B cell (primary cell): ENCODE results near the gene OLFML2B. TPM values are rescaled to one million over a fixed set of nuclear protein-coding genes. Genes with fewer than 3 reads are reported as not detected.

Source experiments
- ATAC-seq: fragments of 200-7000 bp; cut with Tn5 transposase; one replicate; pipeline ENCODE4 v1.10.0; 2021; ENCODE audit warnings: low read depth, mild to moderate bottlenecking, moderate number of reproducible peaks, moderate library complexity
- CTCF ChIA-PET: fragments of 350-600 bp; sonication (Branson Sonifier 250); formaldehyde crosslinking; loops from one replicate; lab custom pipeline; 2021; ENCODE audit warnings: antibody characterized with exemption, inconsistent platforms; lab: Charles Lee
- POLR2A ChIA-PET: fragments of 350-600 bp; sonication (Branson Sonifier 250); formaldehyde crosslinking; loops from one replicate; lab custom pipeline; 2021; ENCODE audit warnings: antibody characterized with exemption; lab: Charles Lee
- DNase-seq: peaks from one replicate; pipeline ENCODE4 v3.0.0; 2013
- H2AFZ ChIP-seq: 2 replicates; pipeline ENCODE4 v1.6.1; 2012; ENCODE audit warnings: mild to moderate bottlenecking, low read depth, low read length; ENCODE audit not compliant: insufficient read depth, poor library complexity, severe bottlenecking
- H3K27ac ChIP-seq, 2 donors: 1 replicate in 1 of 2; 2 replicates in 1 of 2; pipeline ENCODE4 v1.5.1; 2012 to 2013; ENCODE audit warnings: low read length in 2 of 2, mild to moderate bottlenecking in 2 of 2, moderate library complexity in 1 of 2
- H3K27me3 ChIP-seq, 4 experiments: fragments of 200-600 bp in 1 of 4; sonication (generic) in 1 of 4; replicated peaks in 1 of 4; 1 replicate in 2 of 4; 2 replicates in 2 of 4; pipeline versions ENCODE4 v1.6.1 to v1.7.0; 2013 to 2016; ENCODE audit warnings: low read length in 3 of 4, mild to moderate bottlenecking in 2 of 4, mixed read lengths in 1 of 4, moderate library complexity in 1 of 4; ENCODE audit not compliant: insufficient read depth in 4 of 4, control insufficient read depth in 3 of 4; ENCODE audit errors: control extremely low read depth in 1 of 4
- H3K36me3 ChIP-seq, 2 experiments: replicated peaks in 1 of 2; 1 replicate in 1 of 2; 2 replicates in 1 of 2; pipeline versions ENCODE4 v1.6.1 to v1.7.1; 2013; ENCODE audit warnings: low read length in 1 of 2; ENCODE audit not compliant: insufficient read depth in 2 of 2, control insufficient read depth in 1 of 2; ENCODE audit errors: control extremely low read depth in 1 of 2, extremely low read depth in 1 of 2
- H3K4me1 ChIP-seq, 2 donors: fragments of 200-600 bp in 1 of 2; sonication (generic) in 1 of 2; 1 replicate in 1 of 2; 2 replicates in 1 of 2; pipeline versions ENCODE4 v1.5.1 to v1.6.1; 2013 to 2017; ENCODE audit warnings: low read length in 2 of 2; ENCODE audit not compliant: control insufficient read depth in 2 of 2, insufficient read depth in 2 of 2
- H3K4me2 ChIP-seq: replicated peaks from 2 replicates; pipeline ENCODE3; 2012; ENCODE audit warnings: mild to moderate bottlenecking, low read depth, low read length; ENCODE audit not compliant: poor library complexity, severe bottlenecking
- H3K4me3 ChIP-seq, 5 experiments: fragments of 200-600 bp in 1 of 5; sonication (generic) in 1 of 5; 1 replicate in 3 of 5; 2 replicates in 2 of 5; pipeline versions ENCODE4 v1.5.1 to v1.7.0; 2011 to 2016; ENCODE audit warnings: low read length in 4 of 5, mild to moderate bottlenecking in 4 of 5, low read depth in 2 of 5, control low read depth in 1 of 5, moderate library complexity in 1 of 5; ENCODE audit not compliant: insufficient read depth in 1 of 5; ENCODE audit errors: control extremely low read depth in 1 of 5, extremely low read depth in 1 of 5
- H3K79me2 ChIP-seq: fragments of 200-600 bp; sonication (generic); one replicate; pipeline ENCODE4 v1.6.0; 2016; ENCODE audit warnings: low read length; ENCODE audit not compliant: control insufficient read depth, insufficient read depth
- H3K9ac ChIP-seq: fragments of 200-600 bp; sonication (generic); 2 replicates; pipeline ENCODE4 v1.6.1; 2017; ENCODE audit warnings: mild to moderate bottlenecking, low read length, moderate library complexity
- H3K9me3 ChIP-seq, 3 donors: one replicate each; pipeline versions ENCODE4 v1.6.1 to v1.7.1; 2013; ENCODE audit warnings: low read length in 2 of 3; ENCODE audit not compliant: control insufficient read depth in 2 of 3, insufficient read depth in 1 of 3; ENCODE audit errors: control extremely low read depth in 1 of 3
- H4K20me1 ChIP-seq: 2 replicates; pipeline ENCODE4 v1.6.0; 2012; ENCODE audit warnings: mild to moderate bottlenecking, low read length; ENCODE audit not compliant: insufficient read depth, control insufficient read depth, poor library complexity, severe bottlenecking
- H3K27ac Mint-ChIP-seq: one replicate; pipeline ENCODE4 v1.8.0; 2021; ENCODE audit warnings: mixed read lengths
- H3K27me3 Mint-ChIP-seq: one replicate; pipeline ENCODE4 v1.8.0; 2021; ENCODE audit warnings: mixed read lengths
- H3K4me1 Mint-ChIP-seq: one replicate; pipeline ENCODE4 v1.8.0; 2021; ENCODE audit warnings: mixed read lengths
- H3K4me3 Mint-ChIP-seq: one replicate; pipeline ENCODE4 v1.8.0; 2021; ENCODE audit warnings: mixed read lengths
- H3K9me3 Mint-ChIP-seq: one replicate; pipeline ENCODE4 v1.8.0; 2022; ENCODE audit warnings: mixed read lengths; ENCODE audit not compliant: insufficient read depth
- CTCF ChIP-seq: fragments of 200-600 bp; IDR thresholded peaks from one replicate; pipeline ENCODE4 v1.8.0; 2022; ENCODE audit warnings: antibody characterized with exemption, mild to moderate bottlenecking
- EZH2 ChIP-seq: IDR thresholded peaks from 2 replicates; pipeline ENCODE4 v1.6.1; 2012; ENCODE audit warnings: borderline replicate concordance, low read depth, mild to moderate bottlenecking, moderate library complexity, low read length; ENCODE audit not compliant: insufficient read depth, poor library complexity, severe bottlenecking
- WGBS: methylation state at CpG from one replicate; pipeline ENCODE4 v1.1.5; 2013; ENCODE audit warnings: missing lambda C conversion rate; ENCODE audit not compliant: insufficient coverage; 5-methylcytosine and 5-hydroxymethylcytosine counted together
- intact Hi-C: fragments of 100-400 bp; cut with micrococcal nuclease; formaldehyde crosslinking; loops from one replicate; pipeline ENCODE4 v1.10.0; 2022
- polyA plus RNA-seq: library from polyadenylated mRNA; depleted of rRNA; stranded (reverse); fragments of >200 nt; gene quantifications from 2 replicates; pipeline ENCODE4 v1.2.3, GENCODE V29; 2012
- total RNA-seq, 2 donors: library from RNA; stranded (reverse); fragments of 120-200 nt in 1 of 2; gene quantifications; 1 replicate in 1 of 2; 2 replicates in 1 of 2; pipeline versions ENCODE4 v1.2.3 to v1.2.4, GENCODE V29; 2013 to 2022

The OLFML2B gene
- total and polyA plus RNA-seq, 2 donors (not counting 1 experiment from before 2014, with no cell fraction given), result not detected

- no peak overlapping the region for H3K27ac Mint-ChIP-seq
- Histone ChIP-seq H3K4me1 (no peaks in the 10 kb centered on the region), H3K4me3 (no peak overlapping the region), H3K36me3 (peaks cover 0 to 39% of the 10 kb centered on the region in 2 experiments), H3K27me3 (no peaks in the 10 kb centered on the region), H2AFZ (no peak overlapping the region), H3K79me2 (no peaks in the 10 kb centered on the region), H4K20me1 (no peaks in the 10 kb centered on the region), H3K9ac (no peak overlapping the region), H3K4me2 (no peak overlapping the region), H3K9me3 (no peaks in the 10 kb centered on the region), H3K27ac (no peak overlapping the region)
- no peaks in the 10 kb centered on the region for H3K27me3 Mint-ChIP-seq
- POLR2A ChIA-PET, result no interaction called here
- H3K4me1 Mint-ChIP-seq, result peaks cover 11% of the 10 kb centered on the region
- no peaks in the 10 kb centered on the region for H3K9me3 Mint-ChIP-seq
- 83% methylated on average over 1 of the region's 4 CpGs for WGBS
- CTCF ChIA-PET, result no interaction called here
- intact Hi-C loops, result no loop called here
- no peak for TF ChIP-seq EZH2
- no peak for DNase-seq
- H3K4me3 Mint-ChIP-seq, result no peak overlapping the region
- no peak for ATAC-seq
Measured at GRCh38 chr1:161956097-161956496, 67.6 kb downstream of the OLFML2B start.

GRCh38 chr1:161955606-161956005 is 68.1 kb downstream of the OLFML2B start:
- Histone ChIP-seq H3K4me2 (no peak overlapping the region), H2AFZ (no peak overlapping the region), H3K9me3 (no peaks in the 10 kb centered on the region), H3K36me3 (peaks cover 0 to 34% of the 10 kb centered on the region in 2 experiments), H3K79me2 (no peaks in the 10 kb centered on the region), H3K27ac (no peak overlapping the region), H4K20me1 (no peaks in the 10 kb centered on the region), H3K27me3 (no peaks in the 10 kb centered on the region), H3K4me3 (no peak overlapping the region), H3K4me1 (no peaks in the 10 kb centered on the region), H3K9ac (no peak overlapping the region)
- Mint-ChIP-seq H3K27me3 (no peaks in the 10 kb centered on the region), H3K9me3 (no peaks in the 10 kb centered on the region), H3K4me3 (no peak overlapping the region), H3K27ac (no peak overlapping the region), H3K4me1 (peaks cover 7% of the 10 kb centered on the region)
- 100% methylated on average over 1 of the region's 2 CpGs for WGBS
- TF ChIP-seq EZH2 (no peak), CTCF (no peak)
- ATAC-seq, result no peak
- POLR2A ChIA-PET, result no interaction called here
- DNase-seq, result no peak
- intact Hi-C loops, result no loop called here
- CTCF ChIA-PET, result no interaction called here
